PC-9 (cell line): ENCODE results near the gene PFN2.
"Not testable (repeated sequence)": the region's sequence is repeated elsewhere in the genome, so short reads cannot be mapped to it uniquely, and the experiment has no call there.

Source experiments
- EZH2 ChIP-seq: fragments of 200-600 bp; sonication (generic); IDR thresholded peaks from 2 replicates; pipeline ENCODE4 v1.8.0; 2017; ENCODE audit warnings: antibody characterized with exemption, low read depth
- TF ChIP-seq, protein P1 (sequence below): fragments of 200-600 bp; sonication (generic); conservative IDR thresholded peaks from 2 replicates; pipeline ENCODE4 v1.6.1; 2017; ENCODE audit warnings: mixed run types, antibody characterized with exemption, mild to moderate bottlenecking, moderate library complexity

DNA sequence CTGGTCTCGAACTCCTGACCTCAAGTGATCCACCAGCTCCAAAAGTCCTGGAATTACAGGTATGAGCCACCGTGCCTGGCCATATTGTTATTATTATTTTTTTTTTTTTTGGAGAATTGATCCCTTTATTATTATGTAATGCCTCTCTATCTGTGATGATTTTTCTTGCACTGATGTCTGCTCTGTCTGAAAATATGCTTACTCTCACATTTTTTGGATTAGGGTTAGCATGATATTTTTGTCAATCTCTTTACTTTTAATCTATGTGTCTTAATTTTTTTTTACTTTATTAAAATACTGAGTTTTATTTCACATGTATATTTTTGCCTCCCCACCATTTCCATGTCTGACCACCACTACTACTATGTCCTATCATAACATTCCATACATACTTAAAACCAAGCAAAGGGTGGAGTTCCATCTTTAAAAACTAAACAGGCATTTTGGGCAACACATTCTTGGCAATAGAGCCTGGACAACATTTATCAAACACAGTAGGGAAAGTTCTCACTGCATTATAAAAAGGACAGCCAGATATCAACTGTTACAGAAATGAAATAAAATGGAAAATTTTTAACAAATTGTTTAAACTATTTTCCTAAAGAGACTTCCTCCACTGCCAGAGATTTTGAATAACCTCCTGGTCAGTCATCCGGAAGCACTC is 32.2 kb downstream of the PFN2 start:
- TF ChIP-seq, protein P1, sequence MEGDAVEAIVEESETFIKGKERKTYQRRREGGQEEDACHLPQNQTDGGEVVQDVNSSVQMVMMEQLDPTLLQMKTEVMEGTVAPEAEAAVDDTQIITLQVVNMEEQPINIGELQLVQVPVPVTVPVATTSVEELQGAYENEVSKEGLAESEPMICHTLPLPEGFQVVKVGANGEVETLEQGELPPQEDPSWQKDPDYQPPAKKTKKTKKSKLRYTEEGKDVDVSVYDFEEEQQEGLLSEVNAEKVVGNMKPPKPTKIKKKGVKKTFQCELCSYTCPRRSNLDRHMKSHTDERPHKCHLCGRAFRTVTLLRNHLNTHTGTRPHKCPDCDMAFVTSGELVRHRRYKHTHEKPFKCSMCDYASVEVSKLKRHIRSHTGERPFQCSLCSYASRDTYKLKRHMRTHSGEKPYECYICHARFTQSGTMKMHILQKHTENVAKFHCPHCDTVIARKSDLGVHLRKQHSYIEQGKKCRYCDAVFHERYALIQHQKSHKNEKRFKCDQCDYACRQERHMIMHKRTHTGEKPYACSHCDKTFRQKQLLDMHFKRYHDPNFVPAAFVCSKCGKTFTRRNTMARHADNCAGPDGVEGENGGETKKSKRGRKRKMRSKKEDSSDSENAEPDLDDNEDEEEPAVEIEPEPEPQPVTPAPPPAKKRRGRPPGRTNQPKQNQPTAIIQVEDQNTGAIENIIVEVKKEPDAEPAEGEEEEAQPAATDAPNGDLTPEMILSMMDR: not testable (repeated sequence)
- TF ChIP-seq EZH2: not testable (repeated sequence)
